OCI-LY7 (cell line): ENCODE measurements around the gene ARHGEF40. TPM values are rescaled to one million over a fixed set of nuclear protein-coding genes. Genes with fewer than 3 reads are reported as not detected.

Experiments
- BruUV-seq: library from RNA; stranded (reverse); fragments of 400-500 nt; replicated peaks from 2 replicates; lab custom pipeline; 2021; lab: Mats Ljungman, UMichigan
- CTCF ChIA-PET: fragments of 300-600 bp; sonication (Branson Sonifier 250); formaldehyde crosslinking; loops from one replicate; lab custom pipeline; 2022; ENCODE audit warnings: antibody characterized with exemption; ENCODE audit not compliant: unreplicated experiment; lab: Charles Lee
- POLR2A ChIA-PET: fragments of 300-600 bp; sonication (Branson Sonifier 250); formaldehyde crosslinking; loops from one replicate; lab custom pipeline; 2022; ENCODE audit warnings: antibody characterized with exemption; lab: Charles Lee
- DNase-seq: peaks from one replicate; pipeline ENCODE4 v3.0.0-alpha.2; 2015; ENCODE audit warnings: low spot score
- H2AFZ ChIP-seq: fragments of 200-600 bp; sonication (generic), shearing (Covaris generic); 2 replicates; pipeline ENCODE4 v1.6.1; 2014; ENCODE audit warnings: mild to moderate bottlenecking, antibody characterized with exemption, low read length, moderate library complexity
- H3K27ac ChIP-seq: fragments of 200-600 bp; sonication (generic); 2 replicates; pipeline ENCODE4 v1.5.1; 2014; ENCODE audit warnings: mixed run types, low read depth, mild to moderate bottlenecking, moderate library complexity, low read length, inconsistent platforms; ENCODE audit not compliant: poor library complexity, severe bottlenecking
- H3K36me3 ChIP-seq: fragments of 200-600 bp; sonication (generic); 2 replicates; pipeline ENCODE4 v1.6.1; 2014; ENCODE audit warnings: mild to moderate bottlenecking, antibody characterized with exemption, low read length, moderate library complexity, mixed read lengths; ENCODE audit not compliant: insufficient read depth
- H3K4me1 ChIP-seq: fragments of 200-600 bp; sonication (generic); 2 replicates; pipeline ENCODE4 v1.5.1; 2014; ENCODE audit warnings: mild to moderate bottlenecking, low read length; ENCODE audit not compliant: insufficient read depth, poor library complexity, severe bottlenecking
- H3K4me2 ChIP-seq: fragments of 200-600 bp; sonication (generic); 2 replicates; pipeline ENCODE4 v1.6.1; 2014; ENCODE audit warnings: mild to moderate bottlenecking, low read length
- H3K4me3 ChIP-seq: fragments of 200-600 bp; sonication (generic); 2 replicates; pipeline ENCODE4 v1.5.1; 2014; ENCODE audit warnings: mild to moderate bottlenecking, low read depth, low read length; ENCODE audit not compliant: poor library complexity, severe bottlenecking
- H3K79me2 ChIP-seq: fragments of 200-600 bp; sonication (generic); 2 replicates; pipeline ENCODE4 v1.6.1; 2016; ENCODE audit warnings: low read depth, mild to moderate bottlenecking, low read length, moderate library complexity, mixed read lengths; ENCODE audit not compliant: insufficient read depth
- H3K9me2 ChIP-seq: fragments of 200-600 bp; sonication (generic); 2 replicates; pipeline ENCODE4 v1.6.1; 2016; ENCODE audit warnings: mild to moderate bottlenecking, low read length, mixed read lengths; ENCODE audit not compliant: insufficient read depth
- H3K9me3 ChIP-seq: fragments of 200-600 bp; sonication (generic); 2 replicates; pipeline ENCODE4 v1.6.1; 2014; ENCODE audit warnings: mild to moderate bottlenecking, mixed run types, low read length, mixed read lengths
- H4K20me1 ChIP-seq: fragments of 200-600 bp; sonication (generic); 2 replicates; pipeline ENCODE4 v1.6.1; 2014; ENCODE audit warnings: mild to moderate bottlenecking, antibody characterized with exemption, low read length, moderate library complexity, mixed read lengths; ENCODE audit not compliant: insufficient read depth
- CTCF ChIP-seq: fragments of 200-600 bp; sonication (generic); conservative IDR thresholded peaks from 2 replicates; pipeline ENCODE4 v1.5.1; 2014; ENCODE audit warnings: mild to moderate bottlenecking, antibody characterized with exemption, low read length, moderate library complexity, mixed read lengths
- EZH2phosphoT487 ChIP-seq: fragments of 200-600 bp; sonication (generic); IDR thresholded peaks from 2 replicates; pipeline ENCODE4 v1.6.1; 2018; ENCODE audit warnings: low read depth, borderline replicate concordance, mild to moderate bottlenecking, mixed run types, antibody characterized with exemption, low read length, moderate library complexity, mixed read lengths
- intact Hi-C: fragments of 100-400 bp; cut with micrococcal nuclease; formaldehyde crosslinking; loops from one replicate; pipeline ENCODE4 v1.10.0; 2022; ENCODE audit not compliant: unreplicated experiment
- total RNA-seq, 2 experiments: library from RNA; depleted of rRNA in 1 of 2; stranded (reverse); fragments of >200 nt in 1 of 2; shearing (Covaris generic) in 1 of 2; gene quantifications; 2 replicates each; pipeline ENCODE4 v1.2.3, GENCODE V29; 2014 to 2022

Gene ARHGEF40
- total RNA-seq, 2 experiments from 2014 or later: 1.3 to 2.0 TPM

GRCh38 chr14:21061347-21061668, 8.8 kb upstream of the ARHGEF40 start:
- Histone ChIP-seq H4K20me1 (no peaks in the 10 kb centered on the region), H3K9me2 (no peaks in the 10 kb centered on the region), H3K27ac (no peak overlapping the region), H3K4me2 (no peak overlapping the region), H3K4me3 (no peak overlapping the region), H2AFZ (no peak overlapping the region), H3K9me3 (no peaks in the 10 kb centered on the region), H3K36me3 (no peaks in the 10 kb centered on the region), H3K79me2 (no peaks in the 10 kb centered on the region), H3K4me1 (peaks cover 5% of the 10 kb centered on the region)
- BruUV-seq: no TSS peak
- no peak for TF ChIP-seq CTCF
- intact Hi-C loops: no loop called here
- ChIA-PET POLR2A (interaction anchor here (0.7 kb wide), 1 partner anchor 1269 kb away, joined by 3 read pairs; no protein-coding TSS in a partner anchor), CTCF (no interaction called here)
- no peak for DNase-seq

DNA sequence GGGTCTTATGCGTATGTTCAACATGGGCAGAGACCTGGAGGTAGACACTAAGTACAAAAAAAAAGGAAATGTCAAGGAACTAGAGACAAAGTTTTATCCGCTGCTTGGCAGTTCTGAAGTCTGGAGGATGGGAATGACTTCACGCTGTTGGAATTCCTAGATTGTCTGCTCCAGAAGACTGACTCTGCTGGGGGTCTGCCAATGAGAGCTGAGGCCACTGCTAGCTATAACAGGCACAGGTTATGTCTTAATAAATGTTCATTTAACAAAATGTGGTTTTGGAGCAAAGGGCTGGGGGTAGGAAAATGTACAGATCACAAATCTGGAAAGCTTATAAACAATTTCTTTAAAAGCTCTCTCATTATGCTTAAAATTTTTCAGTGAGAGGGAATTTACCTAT, 6.6 kb upstream of the ARHGEF40 start:
- TF ChIP-seq CTCF: no peak
- Histone ChIP-seq H3K4me2 (no peak overlapping the region), H3K27ac (no peak overlapping the region), H3K9me3 (no peaks in the 10 kb centered on the region), H3K36me3 (no peaks in the 10 kb centered on the region), H2AFZ (no peak overlapping the region), H4K20me1 (no peaks in the 10 kb centered on the region), H3K4me3 (no peak overlapping the region), H3K79me2 (no peaks in the 10 kb centered on the region), H3K4me1 (peaks cover 5% of the 10 kb centered on the region), H3K9me2 (no peaks in the 10 kb centered on the region)
- ChIA-PET POLR2A (interaction anchor here (0.5 to 0.9 kb wide), 2 partner anchors 95 to 297 kb away, joined by 3 to 7 read pairs; no protein-coding TSS in a partner anchor), CTCF (no interaction called here)
- intact Hi-C loops: no loop called here
- no peak for DNase-seq
- no TSS peak for BruUV-seq

DNA sequence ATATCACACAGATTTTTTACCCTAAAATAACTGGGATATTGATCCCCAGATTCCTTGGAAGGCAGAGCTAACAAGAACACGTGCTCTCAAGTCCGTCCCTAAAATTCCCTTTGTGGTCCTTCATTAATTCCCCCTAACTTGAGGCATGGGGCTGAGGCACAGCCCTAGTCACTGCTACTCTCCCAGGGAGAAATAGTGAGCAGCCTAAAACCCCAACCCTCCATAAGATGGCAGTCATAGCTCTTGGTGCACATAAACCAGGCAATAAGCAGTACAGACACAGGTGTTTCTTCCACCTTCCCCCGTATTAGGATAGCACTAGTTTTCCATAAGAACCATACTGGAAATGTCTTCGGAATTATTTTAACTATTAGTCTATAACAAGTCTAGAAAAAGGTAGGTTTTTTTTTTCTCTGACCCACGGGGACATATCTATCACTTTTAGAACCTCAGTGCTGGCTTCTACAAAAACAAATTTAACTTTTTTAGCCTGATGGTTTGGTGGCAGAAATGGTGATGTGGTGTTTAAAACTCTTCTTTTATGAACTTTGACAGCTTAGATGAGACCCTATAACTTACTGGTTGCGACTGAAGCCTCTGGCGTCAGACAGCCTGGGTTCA, 3.1 kb upstream of the ARHGEF40 start:
- Histone ChIP-seq H3K9me2 (no peaks in the 10 kb centered on the region), H2AFZ (no peak overlapping the region), H3K4me2 (no peak overlapping the region), H3K36me3 (no peaks in the 10 kb centered on the region), H4K20me1 (no peaks in the 10 kb centered on the region), H3K9me3 (no peaks in the 10 kb centered on the region), H3K4me1 (peaks cover 36% of the 10 kb centered on the region), H3K79me2 (no peaks in the 10 kb centered on the region), H3K27ac (no peak overlapping the region), H3K4me3 (no peak overlapping the region)
- TF ChIP-seq CTCF: peak; percentile 78
- no peak for TF ChIP-seq EZH2phosphoT487
- ChIA-PET CTCF (interaction anchor here (0.7 to 2.6 kb wide), 4 partner anchors 31 to 55 kb away, joined by 3 to 23 read pairs (median 4); no protein-coding TSS in a partner anchor), POLR2A (interaction anchor here (0.5 to 2.5 kb wide), 6 partner anchors 28 to 1539 kb away, joined by 3 to 17 read pairs (median 4); no protein-coding TSS in a partner anchor)
- peak; percentile 48 for DNase-seq
- intact Hi-C loops: no loop called here
- no TSS peak for BruUV-seq
